Neural cell (in vitro differentiated cells): Measurements from ENCODE around the gene KRT74. TPM values are rescaled to one million over a fixed set of nuclear protein-coding genes. Genes with fewer than 3 reads are reported as not detected.

ENCODE experiments used
- H2AFZ ChIP-seq: fragments of 200-600, 300-800 bp; sonication (generic), shearing (Covaris generic); 2 replicates; pipeline ENCODE4 v1.6.0; 2014; ENCODE audit warnings: low read depth, mild to moderate bottlenecking, antibody characterized with exemption, low read length, moderate library complexity
- H3F3A ChIP-seq: fragments of 200-600 bp; shearing (Covaris generic); 2 replicates; pipeline ENCODE4 v1.6.1; 2016; ENCODE audit warnings: mild to moderate bottlenecking, moderate library complexity, mixed read lengths, antibody characterized with exemption, low read length; ENCODE audit not compliant: insufficient read depth, poor library complexity, severe bottlenecking
- H3K27ac ChIP-seq: fragments of 200-600, 300-800 bp; sonication (generic), shearing (Covaris generic); 2 replicates; pipeline ENCODE4 v1.5.1; 2014; ENCODE audit warnings: mild to moderate bottlenecking, low read length, moderate library complexity
- H3K27me3 ChIP-seq: fragments of 300-800, 200-600 bp; sonication (generic), shearing (Covaris generic); 2 replicates; pipeline ENCODE4 v1.6.0; 2014; ENCODE audit warnings: mild to moderate bottlenecking, low read depth, low read length, moderate library complexity; ENCODE audit not compliant: insufficient read depth
- H3K36me3 ChIP-seq: fragments of 300-800, 200-600 bp; sonication (generic), shearing (Covaris generic); 2 replicates; pipeline ENCODE4 v1.5.1; 2014; ENCODE audit warnings: mild to moderate bottlenecking, antibody characterized with exemption, low read length, moderate library complexity; ENCODE audit not compliant: insufficient read depth
- H3K4me2 ChIP-seq: fragments of 300-800, 200-600 bp; sonication (generic), shearing (Covaris generic); 2 replicates; pipeline ENCODE4 v1.6.0; 2014; ENCODE audit warnings: mild to moderate bottlenecking, low read length
- H3K4me3 ChIP-seq: fragments of 300-800, 200-600 bp; sonication (generic), shearing (Covaris generic); 2 replicates; pipeline ENCODE4 v1.5.1; 2014; ENCODE audit warnings: mild to moderate bottlenecking, low read length, moderate library complexity
- H3K79me2 ChIP-seq: fragments of 200-600 bp; shearing (Covaris generic); replicated peaks from 2 replicates; pipeline ENCODE4 v1.6.0; 2014; ENCODE audit warnings: mild to moderate bottlenecking, low read length, moderate library complexity; ENCODE audit not compliant: insufficient read depth
- H3K9ac ChIP-seq: fragments of 300-800, 200-600 bp; sonication (generic), shearing (Covaris generic); 2 replicates; pipeline ENCODE4 v1.6.1; 2016; ENCODE audit warnings: mild to moderate bottlenecking, low read length, mixed read lengths
- H3K9me2 ChIP-seq: fragments of 200-600 bp; shearing (Covaris generic); 2 replicates; pipeline ENCODE4 v1.6.1; 2016; ENCODE audit warnings: mild to moderate bottlenecking, low read length, mixed read lengths; ENCODE audit not compliant: insufficient read depth
- H3K9me3 ChIP-seq: fragments of 200-600, 300-800 bp; sonication (generic), shearing (Covaris generic); 2 replicates; pipeline ENCODE4 v1.6.1; 2016; ENCODE audit warnings: mild to moderate bottlenecking, mixed run types, low read length, moderate library complexity, mixed read lengths
- H4K20me1 ChIP-seq: fragments of 200-600 bp; shearing (Covaris generic); 2 replicates; pipeline ENCODE4 v1.6.1; 2016; ENCODE audit warnings: mild to moderate bottlenecking, mixed run types; ENCODE audit not compliant: insufficient read depth
- CTCF ChIP-seq: fragments of 450-650 bp; IDR thresholded peaks from 2 replicates; pipeline ENCODE4 v1.5.1; 2014; ENCODE audit warnings: antibody characterized with exemption, mild to moderate bottlenecking, moderate library complexity; ENCODE audit not compliant: poor library complexity, severe bottlenecking
- EP300 ChIP-seq: fragments of 450-650 bp; conservative IDR thresholded peaks from 2 replicates; pipeline ENCODE4 v1.6.1; 2014; ENCODE audit warnings: antibody characterized with exemption, mild to moderate bottlenecking, moderate library complexity; ENCODE audit not compliant: poor library complexity, severe bottlenecking
- EZH2 ChIP-seq: fragments of 200-600, 300-800 bp; shearing (Covaris generic), sonication (generic); IDR thresholded peaks from 2 replicates; pipeline ENCODE4 v1.6.1; 2014; ENCODE audit warnings: antibody characterized with exemption, low read length, borderline replicate concordance, mild to moderate bottlenecking; ENCODE audit not compliant: insufficient read depth, poor library complexity, severe bottlenecking
- MXI1 ChIP-seq: fragments of 450-650 bp; conservative IDR thresholded peaks from 2 replicates; pipeline ENCODE4 v1.6.1; 2014; ENCODE audit warnings: antibody characterized with exemption, mild to moderate bottlenecking; ENCODE audit not compliant: poor library complexity, severe bottlenecking
- POLR2AphosphoS5 ChIP-seq: IDR thresholded peaks from 2 replicates; pipeline ENCODE4 v1.6.1; 2012
- RAD21 ChIP-seq: fragments of 450-650 bp; conservative IDR thresholded peaks from 2 replicates; pipeline ENCODE4 v1.6.1; 2014; ENCODE audit warnings: antibody characterized with exemption, mild to moderate bottlenecking, moderate library complexity
- SMC3 ChIP-seq: fragments of 450-650 bp; conservative IDR thresholded peaks from 2 replicates; pipeline ENCODE4 v1.6.1; 2014; ENCODE audit warnings: antibody characterized with exemption, mild to moderate bottlenecking, moderate library complexity; ENCODE audit not compliant: poor library complexity
- TAF1 ChIP-seq: IDR thresholded peaks from 2 replicates; pipeline ENCODE4 v1.6.1; 2012; ENCODE audit warnings: low read depth
- polyA plus RNA-seq: library from polyadenylated mRNA; depleted of rRNA; stranded (reverse); fragments of >200 nt; gene quantifications from 2 replicates; pipeline ENCODE4 v1.2.3, GENCODE V29; 2014
- TF ChIP-seq, protein P1 (sequence below): IDR thresholded peaks from 2 replicates; pipeline ENCODE4 v1.6.1; 2012; ENCODE audit warnings: borderline replicate concordance

The KRT74 gene
- polyA plus RNA-seq, 1 donor from 2014 or later = not detected

- no peak overlapping the region for H3K4me3 ChIP-seq
- no peaks in the 10 kb centered on the region for H3F3A ChIP-seq
- no peak overlapping the region for H3K4me2 ChIP-seq
- no peaks in the 10 kb centered on the region for H3K9me3 ChIP-seq
- H3K9ac ChIP-seq = no peak overlapping the region
- no peaks in the 10 kb centered on the region for H3K9me2 ChIP-seq
- no peaks in the 10 kb centered on the region for H3K79me2 ChIP-seq
- no peaks in the 10 kb centered on the region for H3K27me3 ChIP-seq
- TF ChIP-seq SMC3 = no peak
- TF ChIP-seq TAF1 = no peak
- no peak for TF ChIP-seq MXI1
- no peak for TF ChIP-seq RAD21
- no peak for TF ChIP-seq EZH2
- TF ChIP-seq, protein P1, sequence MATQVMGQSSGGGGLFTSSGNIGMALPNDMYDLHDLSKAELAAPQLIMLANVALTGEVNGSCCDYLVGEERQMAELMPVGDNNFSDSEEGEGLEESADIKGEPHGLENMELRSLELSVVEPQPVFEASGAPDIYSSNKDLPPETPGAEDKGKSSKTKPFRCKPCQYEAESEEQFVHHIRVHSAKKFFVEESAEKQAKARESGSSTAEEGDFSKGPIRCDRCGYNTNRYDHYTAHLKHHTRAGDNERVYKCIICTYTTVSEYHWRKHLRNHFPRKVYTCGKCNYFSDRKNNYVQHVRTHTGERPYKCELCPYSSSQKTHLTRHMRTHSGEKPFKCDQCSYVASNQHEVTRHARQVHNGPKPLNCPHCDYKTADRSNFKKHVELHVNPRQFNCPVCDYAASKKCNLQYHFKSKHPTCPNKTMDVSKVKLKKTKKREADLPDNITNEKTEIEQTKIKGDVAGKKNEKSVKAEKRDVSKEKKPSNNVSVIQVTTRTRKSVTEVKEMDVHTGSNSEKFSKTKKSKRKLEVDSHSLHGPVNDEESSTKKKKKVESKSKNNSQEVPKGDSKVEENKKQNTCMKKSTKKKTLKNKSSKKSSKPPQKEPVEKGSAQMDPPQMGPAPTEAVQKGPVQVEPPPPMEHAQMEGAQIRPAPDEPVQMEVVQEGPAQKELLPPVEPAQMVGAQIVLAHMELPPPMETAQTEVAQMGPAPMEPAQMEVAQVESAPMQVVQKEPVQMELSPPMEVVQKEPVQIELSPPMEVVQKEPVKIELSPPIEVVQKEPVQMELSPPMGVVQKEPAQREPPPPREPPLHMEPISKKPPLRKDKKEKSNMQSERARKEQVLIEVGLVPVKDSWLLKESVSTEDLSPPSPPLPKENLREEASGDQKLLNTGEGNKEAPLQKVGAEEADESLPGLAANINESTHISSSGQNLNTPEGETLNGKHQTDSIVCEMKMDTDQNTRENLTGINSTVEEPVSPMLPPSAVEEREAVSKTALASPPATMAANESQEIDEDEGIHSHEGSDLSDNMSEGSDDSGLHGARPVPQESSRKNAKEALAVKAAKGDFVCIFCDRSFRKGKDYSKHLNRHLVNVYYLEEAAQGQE = no peak
- TF ChIP-seq EP300 = no peak
- TF ChIP-seq POLR2AphosphoS5 = no peak
- H2AFZ ChIP-seq = no peak overlapping the region
- no peaks in the 10 kb centered on the region for H4K20me1 ChIP-seq
- H3K27ac ChIP-seq = no peak overlapping the region
- H3K36me3 ChIP-seq = no peaks in the 10 kb centered on the region
Observed at GRCh38 chr12:52575948-52576347, 2.3 kb upstream of the KRT74 start.

- H3K27me3 ChIP-seq = no peaks in the 10 kb centered on the region
- no peak overlapping the region for H3K4me2 ChIP-seq
- no peak overlapping the region for H3K27ac ChIP-seq
- H3K79me2 ChIP-seq = no peaks in the 10 kb centered on the region
- H3K9ac ChIP-seq = no peak overlapping the region
- no peak overlapping the region for H3K4me3 ChIP-seq
- H3K36me3 ChIP-seq = no peaks in the 10 kb centered on the region
- no peaks in the 10 kb centered on the region for H3F3A ChIP-seq
- H4K20me1 ChIP-seq = no peaks in the 10 kb centered on the region
- TF ChIP-seq MXI1 = no peak
- no peak for TF ChIP-seq TAF1
- TF ChIP-seq EP300 = no peak
- no peak for TF ChIP-seq SMC3
- no peaks in the 10 kb centered on the region for H3K9me3 ChIP-seq
- no peak overlapping the region for H2AFZ ChIP-seq
- H3K9me2 ChIP-seq = no peaks in the 10 kb centered on the region
Observed at GRCh38 chr12:52575256-52575655, 1.6 kb upstream of the KRT74 start.

DNA sequence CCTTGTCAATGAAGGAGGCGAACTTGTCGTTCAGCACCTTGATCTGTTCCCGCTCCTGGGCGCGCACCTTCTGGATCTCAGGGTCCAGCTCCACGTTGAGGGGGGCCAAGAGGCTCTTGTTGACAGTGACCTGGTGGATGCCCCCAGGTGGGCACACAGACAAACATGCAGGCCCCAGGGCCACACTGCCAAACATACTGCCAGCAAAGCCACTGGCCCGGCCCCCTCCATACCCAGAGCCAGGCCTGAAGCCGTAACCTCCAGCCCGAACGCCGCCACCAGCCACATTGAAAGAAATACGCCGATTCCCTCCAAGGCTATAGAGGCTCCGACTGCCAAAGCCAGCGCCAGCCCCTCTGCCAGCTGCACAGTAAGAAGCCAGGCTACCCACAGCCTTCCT lies 337 bp downstream of the KRT74 start:
- Histone ChIP-seq H3K9me3 (no peaks in the 10 kb centered on the region), H3K4me2 (no peak overlapping the region), H3F3A (no peaks in the 10 kb centered on the region), H2AFZ (no peak overlapping the region), H3K27ac (no peak overlapping the region), H4K20me1 (no peaks in the 10 kb centered on the region), H3K27me3 (no peaks in the 10 kb centered on the region), H3K79me2 (no peaks in the 10 kb centered on the region), H3K9ac (no peak overlapping the region), H3K4me3 (no peak overlapping the region), H3K9me2 (no peaks in the 10 kb centered on the region), H3K36me3 (no peaks in the 10 kb centered on the region)
- no peak for TF ChIP-seq TAF1
- TF ChIP-seq EP300 = no peak
- no peak for TF ChIP-seq POLR2AphosphoS5
- no peak for TF ChIP-seq RAD21
- no peak for TF ChIP-seq MXI1
- TF ChIP-seq, protein P1 = no peak
- TF ChIP-seq CTCF = no peak
- no peak for TF ChIP-seq SMC3
